ENCODE data around the gene IFNL4. TPM values are rescaled to one million over a fixed set of nuclear protein-coding genes. Genes with fewer than 3 reads are reported as not detected.

The IFNL4 gene
- total and polyA plus RNA-seq, 2 of the 4 experiments (the other 2 are of a cell fraction), result not detected

DNA sequence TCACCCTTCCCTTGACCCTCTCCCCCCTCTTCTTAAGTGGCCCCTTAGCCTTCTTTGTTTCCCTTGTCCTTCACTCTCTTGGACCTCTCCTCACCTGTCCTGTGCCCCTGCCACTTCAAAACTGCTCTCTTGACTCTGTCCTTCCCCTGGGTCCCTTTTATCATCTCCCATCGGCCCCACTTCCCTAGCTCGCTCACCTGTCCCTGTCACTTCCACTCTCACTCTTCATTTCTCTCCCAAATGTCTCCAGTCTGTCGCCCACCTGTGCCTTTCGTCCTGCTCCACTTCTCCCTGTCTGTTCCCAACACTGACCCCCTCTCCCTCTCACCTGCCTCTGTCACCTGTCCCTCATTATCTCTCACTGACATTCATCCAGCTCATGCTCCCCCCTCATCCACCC, 48.2 kb upstream of the IFNL4 start:
- DNase-seq (no peak), ATAC-seq (ENCODE audit: low read depth) (no peak)
- H2BK5ac ChIP-seq (ENCODE audit: low read depth, low read length, poor library complexity, severe bottlenecking), result no peak overlapping the region
- no peak overlapping the region for H3K56ac ChIP-seq (ENCODE audit: extremely low read depth, insufficient read depth, low read length)
- H4K91ac ChIP-seq (ENCODE audit: insufficient read depth, low read depth, low read length), result no peak overlapping the region
- H3K14ac ChIP-seq (replicated peaks; ENCODE audit: low read depth, low read length), result no peak overlapping the region
- no peak overlapping the region for H2AK9ac ChIP-seq (replicated peaks; ENCODE audit: low read depth, low read length, poor library complexity)
- CTCF ChIA-PET, result no interaction called here
- H2BK20ac ChIP-seq (ENCODE audit: low read depth, low read length), result no peak overlapping the region
- no peak overlapping the region for H4K5ac ChIP-seq (ENCODE audit: low read depth, low read length)
- H3K18ac ChIP-seq (ENCODE audit: low read depth, low read length), result no peak overlapping the region
- H3K4me1 ChIP-seq (ENCODE audit: control insufficient read depth, insufficient read depth, low read length), result no peaks in the 10 kb centered on the region
- dilution Hi-C loops (cut with HindIII; ENCODE audit: low sequenced_read_pairs, unreplicated experiment), result no loop called here
- H3K23ac ChIP-seq (ENCODE audit: low read depth, low read length), result no peak overlapping the region
- H2BK15ac ChIP-seq (ENCODE audit: low read depth, low read length), result no peak overlapping the region
- peaks cover 32% of the 10 kb centered on the region for H3K27me3 ChIP-seq (ENCODE audit: control insufficient read depth, insufficient read depth, low read length)
- no peak overlapping the region for H2AK5ac ChIP-seq (ENCODE audit: low read depth, low read length)
- intact Hi-C loops (cut with micrococcal nuclease), result no loop called here
- H2BK120ac ChIP-seq (ENCODE audit: low read depth, low read length), result no peak overlapping the region
- no peaks in the 10 kb centered on the region for H3K36me3 ChIP-seq (ENCODE audit: control insufficient read depth, insufficient read depth, low read length)
- H2AFZ ChIP-seq (replicated peaks; ENCODE audit: low read length, poor library complexity), result no peak overlapping the region
- H4K20me1 ChIP-seq (ENCODE audit: insufficient read depth, low read length), result no peaks in the 10 kb centered on the region
- TF ChIP-seq CEBPB (IDR thresholded peaks at IDR 0.05; ENCODE audit: low read depth, low read length) (no peak), FOS (IDR thresholded peaks at IDR 0.05; ENCODE audit: low read depth, low read length) (no peak), NFE2L2 (IDR thresholded peaks at IDR 0.05; ENCODE audit: low read depth, low read length) (no peak), MXI1 (IDR thresholded peaks at IDR 0.05; ENCODE audit: borderline replicate concordance, low read depth, low read length) (no peak), RCOR1 (IDR thresholded peaks at IDR 0.05; ENCODE audit: insufficient replicate concordance, low read length) (no peak), MAZ (IDR thresholded peaks at IDR 0.05; ENCODE audit: borderline replicate concordance, low read depth, low read length) (no peak), BHLHE40 (IDR thresholded peaks at IDR 0.05; ENCODE audit: low read depth, low read length) (no peak), CHD1 (IDR thresholded peaks at IDR 0.05; ENCODE audit: low read depth, low read length) (no peak), RAD21 (IDR thresholded peaks at IDR 0.05; ENCODE audit: low read length) (no peak), SMC3 (IDR thresholded peaks at IDR 0.05; ENCODE audit: low read depth, low read length) (no peak), POLR2A (IDR thresholded peaks at IDR 0.05; ENCODE audit: low read depth, low read length) (no peak)
- TF ChIP-seq, protein P1, sequence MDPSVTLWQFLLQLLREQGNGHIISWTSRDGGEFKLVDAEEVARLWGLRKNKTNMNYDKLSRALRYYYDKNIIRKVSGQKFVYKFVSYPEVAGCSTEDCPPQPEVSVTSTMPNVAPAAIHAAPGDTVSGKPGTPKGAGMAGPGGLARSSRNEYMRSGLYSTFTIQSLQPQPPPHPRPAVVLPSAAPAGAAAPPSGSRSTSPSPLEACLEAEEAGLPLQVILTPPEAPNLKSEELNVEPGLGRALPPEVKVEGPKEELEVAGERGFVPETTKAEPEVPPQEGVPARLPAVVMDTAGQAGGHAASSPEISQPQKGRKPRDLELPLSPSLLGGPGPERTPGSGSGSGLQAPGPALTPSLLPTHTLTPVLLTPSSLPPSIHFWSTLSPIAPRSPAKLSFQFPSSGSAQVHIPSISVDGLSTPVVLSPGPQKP (IDR thresholded peaks at IDR 0.05; ENCODE audit: borderline replicate concordance, low read depth, low read length), result no peak
- TF ChIP-seq, protein P2, sequence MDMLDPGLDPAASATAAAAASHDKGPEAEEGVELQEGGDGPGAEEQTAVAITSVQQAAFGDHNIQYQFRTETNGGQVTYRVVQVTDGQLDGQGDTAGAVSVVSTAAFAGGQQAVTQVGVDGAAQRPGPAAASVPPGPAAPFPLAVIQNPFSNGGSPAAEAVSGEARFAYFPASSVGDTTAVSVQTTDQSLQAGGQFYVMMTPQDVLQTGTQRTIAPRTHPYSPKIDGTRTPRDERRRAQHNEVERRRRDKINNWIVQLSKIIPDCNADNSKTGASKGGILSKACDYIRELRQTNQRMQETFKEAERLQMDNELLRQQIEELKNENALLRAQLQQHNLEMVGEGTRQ (IDR thresholded peaks at IDR 0.05; ENCODE audit: low read depth, low read length), result no peak
- TF ChIP-seq, protein P3, sequence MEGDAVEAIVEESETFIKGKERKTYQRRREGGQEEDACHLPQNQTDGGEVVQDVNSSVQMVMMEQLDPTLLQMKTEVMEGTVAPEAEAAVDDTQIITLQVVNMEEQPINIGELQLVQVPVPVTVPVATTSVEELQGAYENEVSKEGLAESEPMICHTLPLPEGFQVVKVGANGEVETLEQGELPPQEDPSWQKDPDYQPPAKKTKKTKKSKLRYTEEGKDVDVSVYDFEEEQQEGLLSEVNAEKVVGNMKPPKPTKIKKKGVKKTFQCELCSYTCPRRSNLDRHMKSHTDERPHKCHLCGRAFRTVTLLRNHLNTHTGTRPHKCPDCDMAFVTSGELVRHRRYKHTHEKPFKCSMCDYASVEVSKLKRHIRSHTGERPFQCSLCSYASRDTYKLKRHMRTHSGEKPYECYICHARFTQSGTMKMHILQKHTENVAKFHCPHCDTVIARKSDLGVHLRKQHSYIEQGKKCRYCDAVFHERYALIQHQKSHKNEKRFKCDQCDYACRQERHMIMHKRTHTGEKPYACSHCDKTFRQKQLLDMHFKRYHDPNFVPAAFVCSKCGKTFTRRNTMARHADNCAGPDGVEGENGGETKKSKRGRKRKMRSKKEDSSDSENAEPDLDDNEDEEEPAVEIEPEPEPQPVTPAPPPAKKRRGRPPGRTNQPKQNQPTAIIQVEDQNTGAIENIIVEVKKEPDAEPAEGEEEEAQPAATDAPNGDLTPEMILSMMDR (conservative IDR thresholded peaks at IDR 0.05; ENCODE audit: low read depth, low read length), result no peak
- H3K9me3 ChIP-seq (ENCODE audit: control insufficient read depth, insufficient read depth, low read length), result no peaks in the 10 kb centered on the region
- H4K8ac ChIP-seq (ENCODE audit: low read depth in 2 of 2, low read length in 2 of 2), result no peak overlapping the region
- H3K4me3 ChIP-seq (ENCODE audit: insufficient read depth, low read depth, low read length), result no peak overlapping the region
- in situ Hi-C loops (cut with MboI; ENCODE audit: low sequenced_read_pairs), result no loop called here
- H3K9ac ChIP-seq (ENCODE audit: low read depth, low read length), result no peak overlapping the region
- no peak overlapping the region for H3K4ac ChIP-seq (ENCODE audit: low read depth, low read length)
- no peaks in the 10 kb centered on the region for H3K9me1 ChIP-seq (ENCODE audit: insufficient read depth, low read length)
- WGBS, 2 experiments (ENCODE audit: extremely low coverage in 2 of 2, insufficient read length in 1 of 2), result 64% methylated on average over 2 of the region's 4 CpGs; no CpG with 5 or more reads in 1 of the 2 experiments
- BruUV-seq (replicated peaks), result no TSS peak
- no peak overlapping the region for H3K4me2 ChIP-seq (ENCODE audit: low read depth, low read length)
- no peak overlapping the region for H3K27ac ChIP-seq (ENCODE audit: insufficient read depth, low read length)
- no peaks in the 10 kb centered on the region for H3K79me1 ChIP-seq (ENCODE audit: low read depth in 1 of 2, low read length in 2 of 2)
- POLR2A ChIA-PET (ENCODE audit: unreplicated experiment), result no interaction called here

Measured in IMR-90 (cell line).